Retinal pigment epithelial cell (primary cell): ENCODE measurements around the gene SLC9A1.

ENCODE experiments used
- DNase-seq: peaks from one replicate; pipeline ENCODE4 v3.0.0-alpha.2; 2010; ENCODE audit warnings: low read depth
- H3K4me3 ChIP-seq: 2 replicates; pipeline ENCODE4 v1.5.1; 2011; ENCODE audit warnings: mild to moderate bottlenecking, low read length, control low read depth, moderate library complexity
- CTCF ChIP-seq: conservative IDR thresholded peaks from 2 replicates; pipeline ENCODE4 v1.5.1; 2011; ENCODE audit warnings: low read depth, low read length, control low read depth, inconsistent platforms

The SLC9A1 gene

GRCh38 chr1:27152004-27152828 is 2.7 kb downstream of the SLC9A1 start:
- peak overlapping the region; percentile 68 for H3K4me3 ChIP-seq
- no peak for DNase-seq
- no peak for TF ChIP-seq CTCF

GRCh38 chr1:27150641-27151040 is 4.3 kb downstream of the SLC9A1 start:
- H3K4me3 ChIP-seq = no peak overlapping the region
- no peak for TF ChIP-seq CTCF
- DNase-seq = no peak

GRCh38 chr1:27150183-27150582 is 4.7 kb downstream of the SLC9A1 start:
- H3K4me3 ChIP-seq = no peak overlapping the region
- DNase-seq = no peak
- TF ChIP-seq CTCF = no peak

- DNase-seq = no peak
- no peak overlapping the region for H3K4me3 ChIP-seq
- TF ChIP-seq CTCF = no peak
Measured at GRCh38 chr1:27149762-27150113, 5.2 kb downstream of the SLC9A1 start.

- DNase-seq = no peak
Measured at GRCh38 chr1:27149084-27149761, 5.7 kb downstream of the SLC9A1 start.

GRCh38 chr1:27148591-27148990 is 6.3 kb downstream of the SLC9A1 start:
- no peak for TF ChIP-seq CTCF
- no peak for DNase-seq
- no peak overlapping the region for H3K4me3 ChIP-seq

More at GRCh38 chr1:27149084-27149761, 5.7 kb downstream of the SLC9A1 start:
- no peak for TF ChIP-seq CTCF
- H3K4me3 ChIP-seq = no peak overlapping the region

GRCh38 chr1:27147842-27148518 is 6.9 kb downstream of the SLC9A1 start:
- TF ChIP-seq CTCF = no peak
- no peak overlapping the region for H3K4me3 ChIP-seq
- DNase-seq = no peak
